ENCODE measurements around the gene ERAS.
A peak's percentile ranks its signal among the peaks of the same experiment; 100 is the strongest.

Gene ERAS

DNA sequence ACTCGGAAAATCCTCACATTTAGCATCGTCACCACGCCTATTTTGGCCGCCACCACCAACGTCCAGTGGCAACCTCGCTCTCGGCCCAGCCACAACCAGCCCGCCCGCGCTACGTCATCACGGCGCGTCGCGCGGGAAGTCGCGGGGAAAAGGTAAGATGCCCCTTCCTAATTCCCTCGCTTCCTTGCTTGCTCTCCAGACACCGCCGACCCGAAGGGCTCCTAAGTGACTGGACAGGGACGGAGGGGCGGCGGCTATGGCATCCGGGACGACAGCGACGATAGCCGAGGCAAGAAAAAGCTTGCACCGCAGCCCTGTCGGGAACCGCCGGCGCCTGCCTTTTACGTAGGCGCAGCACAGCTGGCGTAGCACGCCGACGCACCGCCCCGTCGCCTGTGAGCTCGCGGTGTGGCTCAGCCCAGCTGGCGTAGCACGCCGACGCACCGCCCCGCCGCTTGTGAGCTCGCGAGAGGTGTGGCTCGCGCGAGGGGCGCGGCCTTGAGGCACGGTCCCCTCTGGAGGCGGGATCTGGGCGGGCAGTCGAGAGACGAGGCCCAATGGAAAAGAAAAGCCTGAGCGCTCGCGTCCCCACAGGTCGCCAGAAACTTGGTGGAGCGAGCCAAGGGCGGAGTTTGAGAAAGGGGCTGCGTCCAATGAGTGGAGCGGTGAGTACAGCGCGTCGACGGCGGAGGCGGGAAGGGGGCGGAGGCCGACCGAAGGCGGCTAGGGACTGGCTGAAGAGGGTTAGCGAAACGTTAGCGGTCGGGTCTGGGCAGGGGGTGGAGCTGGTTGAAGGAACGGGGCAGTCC lies 24.8 kb upstream of the ERAS start, which contains the start of gene HDAC6:
HDAC6 (plus strand) TSS at position 788 of the 809 bp plus-strand sequence. CDS start 626 bp downstream, outside the sequence.
- TF ChIP-seq, protein P1, sequence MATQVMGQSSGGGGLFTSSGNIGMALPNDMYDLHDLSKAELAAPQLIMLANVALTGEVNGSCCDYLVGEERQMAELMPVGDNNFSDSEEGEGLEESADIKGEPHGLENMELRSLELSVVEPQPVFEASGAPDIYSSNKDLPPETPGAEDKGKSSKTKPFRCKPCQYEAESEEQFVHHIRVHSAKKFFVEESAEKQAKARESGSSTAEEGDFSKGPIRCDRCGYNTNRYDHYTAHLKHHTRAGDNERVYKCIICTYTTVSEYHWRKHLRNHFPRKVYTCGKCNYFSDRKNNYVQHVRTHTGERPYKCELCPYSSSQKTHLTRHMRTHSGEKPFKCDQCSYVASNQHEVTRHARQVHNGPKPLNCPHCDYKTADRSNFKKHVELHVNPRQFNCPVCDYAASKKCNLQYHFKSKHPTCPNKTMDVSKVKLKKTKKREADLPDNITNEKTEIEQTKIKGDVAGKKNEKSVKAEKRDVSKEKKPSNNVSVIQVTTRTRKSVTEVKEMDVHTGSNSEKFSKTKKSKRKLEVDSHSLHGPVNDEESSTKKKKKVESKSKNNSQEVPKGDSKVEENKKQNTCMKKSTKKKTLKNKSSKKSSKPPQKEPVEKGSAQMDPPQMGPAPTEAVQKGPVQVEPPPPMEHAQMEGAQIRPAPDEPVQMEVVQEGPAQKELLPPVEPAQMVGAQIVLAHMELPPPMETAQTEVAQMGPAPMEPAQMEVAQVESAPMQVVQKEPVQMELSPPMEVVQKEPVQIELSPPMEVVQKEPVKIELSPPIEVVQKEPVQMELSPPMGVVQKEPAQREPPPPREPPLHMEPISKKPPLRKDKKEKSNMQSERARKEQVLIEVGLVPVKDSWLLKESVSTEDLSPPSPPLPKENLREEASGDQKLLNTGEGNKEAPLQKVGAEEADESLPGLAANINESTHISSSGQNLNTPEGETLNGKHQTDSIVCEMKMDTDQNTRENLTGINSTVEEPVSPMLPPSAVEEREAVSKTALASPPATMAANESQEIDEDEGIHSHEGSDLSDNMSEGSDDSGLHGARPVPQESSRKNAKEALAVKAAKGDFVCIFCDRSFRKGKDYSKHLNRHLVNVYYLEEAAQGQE (IDR thresholded peaks at IDR 0.05; ENCODE audit: low read depth) = no peak
- TF ChIP-seq ZBTB7A (IDR thresholded peaks at IDR 0.05; ENCODE audit: low read depth) (no peak), TAF1 (IDR thresholded peaks at IDR 0.05; ENCODE audit: low read depth) (0 out of 2 replicates have a peak, but pooled peaks have one; percentile 21), CREB1 (IDR thresholded peaks at IDR 0.05; ENCODE audit: low read depth) (peak; percentile 96), CEBPB (IDR thresholded peaks at IDR 0.05) (no peak)
- TF ChIP-seq, protein P2, sequence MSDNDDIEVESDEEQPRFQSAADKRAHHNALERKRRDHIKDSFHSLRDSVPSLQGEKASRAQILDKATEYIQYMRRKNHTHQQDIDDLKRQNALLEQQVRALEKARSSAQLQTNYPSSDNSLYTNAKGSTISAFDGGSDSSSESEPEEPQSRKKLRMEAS (IDR thresholded peaks at IDR 0.05) = no peak

DNA sequence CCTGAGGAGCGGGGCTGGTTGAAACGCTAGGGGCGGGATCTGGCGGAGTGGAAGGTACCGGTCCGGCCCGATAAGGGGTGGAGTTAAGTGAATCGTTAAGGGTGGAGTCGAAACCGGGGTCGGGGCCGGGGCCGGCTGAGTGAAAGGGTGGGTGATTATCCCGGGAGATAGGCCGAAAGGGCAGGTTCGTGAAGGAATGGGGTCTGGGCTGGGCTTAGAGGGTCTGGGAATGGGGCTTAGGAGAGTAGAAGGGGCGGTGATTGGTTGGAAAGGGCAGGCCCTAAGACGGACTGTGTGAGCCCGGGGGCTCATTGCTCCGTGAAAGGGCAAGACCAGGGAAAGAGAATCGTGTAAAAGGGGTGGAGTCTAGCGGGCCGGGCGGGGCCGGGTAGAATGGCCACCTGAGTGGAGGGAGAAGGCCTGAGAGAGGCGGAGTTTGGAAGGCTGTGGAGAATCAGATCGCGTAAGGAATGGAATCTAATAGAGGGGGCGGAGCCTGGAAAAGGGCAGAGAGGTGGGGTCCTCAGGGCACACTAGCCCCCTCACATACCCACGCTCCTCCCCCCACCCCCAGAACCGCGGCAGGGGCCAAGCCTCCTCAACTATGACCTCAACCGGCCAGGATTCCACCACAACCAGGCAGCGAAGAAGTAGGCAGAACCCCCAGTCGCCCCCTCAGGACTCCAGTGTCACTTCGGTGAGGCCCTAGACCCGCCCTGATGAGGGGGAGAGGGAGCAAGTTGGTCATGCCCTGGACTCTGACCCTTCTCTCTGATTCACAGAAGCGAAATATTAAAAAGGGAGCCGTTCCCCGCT lies 24.0 kb upstream of the ERAS start:
- TF ChIP-seq TEAD4 (IDR thresholded peaks at IDR 0.05) = no peak
- peak; percentile 87 for TF ChIP-seq ZBTB7A (IDR thresholded peaks at IDR 0.05; ENCODE audit: low read depth)
- no peak for TF ChIP-seq TCF12 (IDR thresholded peaks at IDR 0.05; ENCODE audit: low read depth)
- TF ChIP-seq EP300 (IDR thresholded peaks at IDR 0.05; ENCODE audit: borderline replicate concordance) = no peak
- no peak for TF ChIP-seq NFIC (IDR thresholded peaks at IDR 0.05)

DNA sequence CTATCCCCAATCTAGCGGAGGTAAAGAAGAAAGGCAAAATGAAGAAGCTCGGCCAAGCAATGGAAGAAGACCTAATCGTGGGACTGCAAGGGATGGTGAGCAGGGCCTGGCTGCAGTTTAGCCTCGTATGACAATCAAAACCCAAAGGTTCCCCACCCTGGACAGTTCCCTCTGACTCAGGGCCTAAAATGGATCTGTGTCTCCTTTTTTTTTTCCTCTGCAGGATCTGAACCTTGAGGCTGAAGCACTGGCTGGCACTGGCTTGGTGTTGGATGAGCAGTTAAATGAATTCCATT lies 23.5 kb upstream of the ERAS start:
- TF ChIP-seq, protein P1 (IDR thresholded peaks at IDR 0.05; ENCODE audit: low read depth) = peak; percentile 60
- no peak for TF ChIP-seq CEBPB (IDR thresholded peaks at IDR 0.05)

DNA sequence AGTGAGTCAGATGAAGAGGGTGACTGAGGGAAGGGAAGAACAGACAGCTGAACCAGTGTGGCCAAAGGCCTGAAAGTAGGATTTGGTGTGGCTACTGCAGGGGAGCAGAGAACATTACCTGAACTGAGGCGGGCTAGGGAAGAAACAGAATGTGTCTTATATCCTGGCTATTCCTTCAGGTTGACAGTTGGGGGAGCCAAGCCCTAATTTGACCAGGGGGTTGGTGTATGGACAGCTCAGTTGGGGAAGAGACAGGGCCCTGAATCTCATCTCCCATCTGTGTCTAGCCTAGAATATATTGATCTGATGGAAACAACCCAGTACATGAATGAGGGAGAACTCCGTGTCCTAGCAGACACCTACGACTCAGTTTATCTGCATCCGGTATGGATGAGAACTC lies 20.2 kb upstream of the ERAS start:
- TF ChIP-seq TAF1 (IDR thresholded peaks at IDR 0.05; ENCODE audit: low read depth) (no peak), FOXM1 (IDR thresholded peaks at IDR 0.05; ENCODE audit: borderline replicate concordance, low read depth) (no peak), EGR1 (IDR thresholded peaks at IDR 0.05) (no peak), TCF12 (IDR thresholded peaks at IDR 0.05; ENCODE audit: low read depth) (no peak), ZBTB7A (IDR thresholded peaks at IDR 0.05; ENCODE audit: low read depth) (no peak), CEBPB (IDR thresholded peaks at IDR 0.05) (no peak), NFIC (IDR thresholded peaks at IDR 0.05) (no peak), RAD21 (IDR thresholded peaks at IDR 0.05; ENCODE audit: low read depth) (no peak), EP300 (IDR thresholded peaks at IDR 0.05; ENCODE audit: borderline replicate concordance) (no peak)
- TF ChIP-seq, protein P2 (IDR thresholded peaks at IDR 0.05) = no peak
- TF ChIP-seq, protein P3, sequence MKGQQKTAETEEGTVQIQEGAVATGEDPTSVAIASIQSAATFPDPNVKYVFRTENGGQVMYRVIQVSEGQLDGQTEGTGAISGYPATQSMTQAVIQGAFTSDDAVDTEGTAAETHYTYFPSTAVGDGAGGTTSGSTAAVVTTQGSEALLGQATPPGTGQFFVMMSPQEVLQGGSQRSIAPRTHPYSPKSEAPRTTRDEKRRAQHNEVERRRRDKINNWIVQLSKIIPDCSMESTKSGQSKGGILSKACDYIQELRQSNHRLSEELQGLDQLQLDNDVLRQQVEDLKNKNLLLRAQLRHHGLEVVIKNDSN (IDR thresholded peaks at IDR 0.05) = no peak

DNA sequence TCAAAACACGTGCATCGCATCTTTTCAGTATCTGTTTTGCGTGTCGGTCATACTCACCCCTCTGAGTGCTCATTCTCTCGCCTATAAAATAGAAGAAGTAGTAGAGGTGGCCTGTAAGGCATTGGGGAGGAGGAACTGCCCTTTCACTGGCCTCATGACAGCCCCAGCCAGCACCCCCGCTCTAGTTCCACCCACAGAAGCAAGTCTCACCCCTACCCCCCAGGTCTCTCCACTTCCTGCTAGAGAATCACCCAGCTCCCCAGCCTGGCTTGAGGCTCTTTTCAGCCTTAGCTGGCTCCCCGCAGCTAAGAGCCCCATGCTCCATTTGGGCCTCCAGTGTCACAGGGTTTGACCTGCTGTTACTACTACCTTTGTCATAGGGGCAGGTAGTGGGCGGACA lies 12.7 kb upstream of the ERAS start:
- TF ChIP-seq, protein P2 (IDR thresholded peaks at IDR 0.05) = no peak
- TF ChIP-seq CREB1 (IDR thresholded peaks at IDR 0.05; ENCODE audit: low read depth) (no peak), RAD21 (IDR thresholded peaks at IDR 0.05; ENCODE audit: low read depth) (no peak), NFIC (IDR thresholded peaks at IDR 0.05) (no peak), TEAD4 (IDR thresholded peaks at IDR 0.05) (no peak), EP300 (IDR thresholded peaks at IDR 0.05; ENCODE audit: borderline replicate concordance) (no peak), YY1 (IDR thresholded peaks at IDR 0.05; ENCODE audit: low read depth) (no peak), CEBPB (IDR thresholded peaks at IDR 0.05) (no peak), EGR1 (IDR thresholded peaks at IDR 0.05) (no peak), TCF12 (IDR thresholded peaks at IDR 0.05; ENCODE audit: low read depth) (no peak), TAF1 (IDR thresholded peaks at IDR 0.05; ENCODE audit: low read depth) (no peak), ZBTB7A (IDR thresholded peaks at IDR 0.05; ENCODE audit: low read depth) (no peak)
- TF ChIP-seq, protein P3 (IDR thresholded peaks at IDR 0.05) = no peak
- TF ChIP-seq, protein P1 (IDR thresholded peaks at IDR 0.05; ENCODE audit: low read depth) = no peak
